GM18526 (cell line): ENCODE measurements around the gene CAPNS2.

Experiments
- POLR2A ChIP-seq: IDR thresholded peaks from 3 replicates; pipeline ENCODE4 v1.6.1; 2011; ENCODE audit not compliant: insufficient read length; ENCODE audit errors: extremely low read depth

CAPNS2 gene

DNA sequence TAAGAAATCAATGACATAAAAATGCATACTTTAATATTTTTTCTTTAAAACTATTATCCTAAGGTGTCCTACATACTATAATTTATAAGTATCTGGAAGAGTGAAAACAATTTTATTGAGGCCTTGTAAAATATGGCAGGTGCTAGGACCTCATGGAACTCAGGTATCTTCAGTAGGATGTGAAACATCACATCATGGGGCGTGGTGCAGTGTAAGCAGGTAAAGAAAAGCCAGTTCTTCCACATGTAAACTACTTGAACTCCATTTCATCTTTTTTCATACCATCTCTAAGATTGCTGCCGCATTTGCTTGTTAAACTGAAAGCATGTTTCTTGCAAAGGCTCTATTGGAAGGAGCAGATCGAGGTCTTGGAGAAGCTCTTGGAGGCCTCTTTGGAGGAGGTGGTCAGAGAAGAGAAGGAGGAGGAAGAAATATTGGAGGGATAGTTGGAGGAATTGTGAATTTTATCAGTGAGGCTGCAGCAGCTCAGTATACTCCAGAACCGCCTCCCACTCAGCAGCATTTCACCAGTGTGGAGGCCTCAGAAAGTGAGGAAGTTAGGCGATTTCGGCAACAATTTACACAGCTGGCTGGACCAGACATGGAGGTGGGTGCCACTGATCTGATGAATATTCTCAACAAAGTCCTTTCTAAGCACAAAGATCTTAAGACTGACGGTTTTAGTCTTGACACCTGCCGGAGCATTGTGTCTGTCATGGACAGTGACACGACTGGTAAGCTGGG lies at the start of gene CAPNS2:
Gene CAPNS2, plus strand, starts transcription at position 253 of the 744 bp plus-strand sequence. Its CDS starts 73 bp downstream, at position 326.
- TF ChIP-seq POLR2A, result no peak

DNA sequence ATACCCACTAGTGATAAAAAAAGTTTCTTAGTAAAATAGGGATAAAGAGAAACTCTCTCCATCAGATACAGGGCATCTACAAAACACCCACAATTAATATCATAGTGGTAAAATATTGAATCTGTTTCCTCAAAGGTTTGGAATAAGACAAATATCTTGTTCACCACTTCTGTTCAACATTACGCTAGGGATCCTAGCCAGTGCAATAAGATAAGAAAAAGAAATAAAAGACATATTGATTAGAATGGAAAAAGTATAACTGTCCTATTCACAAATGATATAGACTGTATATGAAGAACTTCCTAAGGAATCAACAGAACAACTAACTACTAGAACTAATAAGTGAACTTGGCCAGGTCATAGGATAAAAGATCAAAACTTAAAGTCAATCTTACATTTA lies 44.7 kb upstream of the CAPNS2 start:
- TF ChIP-seq POLR2A, result no peak

DNA sequence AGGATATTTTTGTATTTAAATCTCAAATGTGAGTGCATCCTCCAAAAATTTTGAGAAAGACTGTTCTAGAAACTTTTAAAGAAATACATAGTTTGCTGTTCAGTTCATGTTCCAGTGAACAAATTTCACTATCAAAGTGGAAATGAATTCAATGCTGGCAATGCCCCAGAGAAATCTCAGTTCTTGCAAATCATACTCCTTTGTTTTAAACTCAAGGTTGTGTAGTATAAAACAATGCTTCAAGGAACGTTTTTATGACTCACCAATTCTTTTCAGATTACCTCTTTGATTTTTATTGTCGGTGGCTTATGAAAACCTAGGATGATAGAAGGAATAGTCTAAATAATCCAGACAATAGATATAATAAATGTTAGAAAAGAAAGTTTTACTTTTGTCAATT lies 40.0 kb upstream of the CAPNS2 start:
- TF ChIP-seq POLR2A, result no peak

DNA sequence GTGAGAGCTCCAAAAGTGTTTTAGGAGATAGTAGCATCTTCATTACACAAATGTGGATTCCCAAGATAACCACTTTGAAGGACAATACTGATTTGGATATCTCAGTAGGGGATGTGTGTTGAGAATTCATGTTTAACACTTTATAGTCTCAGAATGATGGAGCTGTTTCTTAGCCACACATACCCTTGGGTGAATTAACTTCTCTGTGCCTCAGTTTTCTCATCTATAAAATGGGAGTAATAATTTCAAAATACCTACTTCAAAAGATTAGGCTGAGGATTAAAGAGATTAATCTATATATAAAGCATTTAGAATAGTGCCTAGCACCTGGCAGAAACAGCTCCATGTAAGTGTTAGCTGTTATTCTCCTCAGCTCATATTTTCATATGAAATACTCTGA lies 38.6 kb upstream of the CAPNS2 start:
- TF ChIP-seq POLR2A, result no peak

DNA sequence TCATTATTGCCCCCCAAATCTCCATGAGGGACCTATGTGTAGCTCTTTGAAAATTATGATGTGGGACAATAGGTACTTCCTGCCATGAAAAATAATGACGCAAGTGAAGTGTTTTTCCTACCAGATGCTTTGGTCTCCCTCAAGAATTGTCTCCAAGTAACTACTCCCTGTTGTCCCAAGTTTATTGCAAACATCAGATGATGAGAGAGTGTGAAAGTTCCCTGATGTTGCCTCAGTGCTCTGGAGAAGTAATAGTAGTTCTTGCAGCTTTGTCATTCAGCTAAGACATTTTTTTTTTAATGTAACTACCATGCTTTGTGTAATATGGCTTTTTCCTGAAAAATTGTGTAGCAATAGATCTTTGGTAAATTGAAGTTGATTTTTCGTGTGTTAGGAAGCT lies 37.5 kb upstream of the CAPNS2 start:
- no peak for TF ChIP-seq POLR2A

DNA sequence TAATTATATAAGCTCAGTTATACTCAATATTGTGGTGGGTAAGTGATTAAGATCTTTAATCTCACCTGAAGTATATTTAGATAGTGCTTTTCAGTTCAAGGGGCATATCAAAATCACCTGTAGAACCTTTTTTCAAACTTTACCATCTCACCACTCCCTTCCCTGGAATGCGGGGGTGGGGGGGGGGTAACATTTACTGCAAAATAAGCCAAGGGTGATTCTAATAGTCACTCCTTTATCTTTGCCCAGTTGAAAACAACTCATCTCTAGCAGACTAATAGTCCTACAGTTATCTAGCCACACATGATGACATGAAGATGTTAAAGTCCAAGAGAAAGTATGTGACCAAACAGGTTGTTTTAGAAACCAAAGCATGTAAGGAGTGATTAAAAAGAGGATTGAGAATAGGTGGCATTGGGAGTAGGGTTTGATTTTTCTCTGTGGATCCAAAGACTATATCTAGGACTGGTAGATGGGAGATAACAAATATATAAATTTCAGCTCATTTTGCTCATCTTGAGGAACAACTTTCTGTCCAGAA lies 36.1 kb upstream of the CAPNS2 start:
- TF ChIP-seq POLR2A, result no peak

DNA sequence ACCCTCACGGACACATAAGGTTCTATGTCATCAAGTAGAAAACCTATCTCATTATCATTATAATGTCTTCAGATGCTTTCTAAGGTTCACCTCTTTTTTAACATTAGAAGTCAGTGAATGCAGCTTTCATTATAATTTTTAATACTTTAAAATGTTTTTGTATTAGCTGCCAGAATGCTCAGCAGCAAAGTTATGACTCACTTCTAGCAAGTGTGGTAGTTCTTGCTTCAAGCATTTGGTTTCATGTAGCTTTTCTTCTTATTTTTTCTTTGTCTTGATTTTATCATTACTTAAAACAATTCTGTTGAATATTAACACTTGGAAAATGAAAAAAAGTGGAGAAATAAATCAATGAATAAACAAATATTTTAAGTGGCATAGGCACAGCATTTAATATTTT lies 34.3 kb upstream of the CAPNS2 start:
- TF ChIP-seq POLR2A, result no peak

DNA sequence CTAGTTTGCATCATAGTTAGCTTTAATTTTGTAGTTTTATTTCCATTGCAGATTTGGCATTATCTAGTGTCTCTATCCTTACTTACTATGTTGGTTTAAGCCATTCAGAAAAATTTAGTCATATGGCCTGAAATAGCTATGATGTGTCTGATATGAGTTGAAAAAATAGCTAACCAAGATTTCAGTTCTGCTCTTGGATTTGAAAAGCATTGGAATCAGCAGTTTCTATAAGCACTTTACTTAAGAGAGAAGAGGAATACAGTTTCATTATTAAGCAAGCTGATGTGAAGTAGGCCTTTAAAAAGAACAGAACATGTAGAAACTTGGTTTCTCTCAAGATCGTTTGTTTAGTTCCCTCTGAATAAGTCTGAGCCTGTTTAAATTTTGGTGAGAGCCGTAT lies 31.7 kb upstream of the CAPNS2 start:
- no peak for TF ChIP-seq POLR2A

DNA sequence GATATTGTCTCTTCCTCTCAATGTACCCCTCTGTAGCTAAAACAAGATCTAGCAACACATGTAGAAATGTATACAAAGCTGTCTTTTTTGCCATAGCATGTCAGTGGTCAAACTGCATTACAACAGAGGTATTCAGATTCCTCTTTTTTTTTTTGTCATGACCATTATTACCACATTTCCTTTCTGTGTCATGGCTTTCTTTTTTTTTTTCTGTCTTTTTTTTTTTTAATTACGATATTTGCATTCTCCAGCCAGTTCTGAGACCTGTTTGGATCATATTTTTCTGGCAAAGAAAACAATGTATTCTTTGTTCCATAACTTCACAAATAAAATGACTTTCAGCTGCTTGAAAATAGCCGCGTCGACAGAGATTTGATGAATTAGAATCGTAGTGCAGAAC lies 27.4 kb upstream of the CAPNS2 start:
- no peak for TF ChIP-seq POLR2A

DNA sequence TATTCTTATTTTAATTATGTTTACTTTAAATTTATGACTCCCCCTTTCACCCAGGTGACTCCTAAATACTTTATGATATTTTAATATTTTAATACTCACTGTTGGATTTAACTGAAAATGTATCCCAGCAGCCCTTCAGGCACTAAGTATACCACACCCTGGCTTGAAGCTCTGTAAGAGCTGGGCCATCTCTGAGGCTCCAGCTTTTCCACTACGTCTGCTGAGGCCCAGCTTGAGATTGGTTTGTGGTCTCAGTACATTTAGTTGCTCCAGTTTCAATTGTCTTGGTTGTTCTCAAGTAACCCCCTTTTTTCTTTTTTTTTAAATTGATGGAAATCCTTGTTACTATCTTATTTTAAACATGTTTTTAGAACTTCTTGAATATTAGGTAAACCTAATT lies 27.0 kb upstream of the CAPNS2 start:
- TF ChIP-seq POLR2A, result no peak

DNA sequence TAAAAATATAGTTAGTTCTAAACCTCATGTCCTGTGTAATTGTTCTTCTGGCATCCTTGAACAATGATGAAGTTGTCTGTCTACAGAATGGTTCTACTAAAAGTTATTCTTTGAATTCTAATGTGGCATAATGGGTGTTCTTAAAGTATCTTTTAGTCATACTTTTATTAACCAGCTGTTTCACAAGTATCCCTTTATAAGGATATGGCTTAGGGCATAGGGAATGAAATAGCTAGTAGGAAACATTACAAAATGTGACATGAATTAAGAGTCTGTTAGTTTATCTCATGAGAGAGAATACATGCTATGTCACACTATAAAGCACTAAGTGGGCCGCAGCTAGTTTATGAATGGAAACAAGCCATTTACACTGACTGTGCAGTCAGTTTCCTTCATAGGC lies 26.3 kb upstream of the CAPNS2 start:
- TF ChIP-seq POLR2A, result no peak

DNA sequence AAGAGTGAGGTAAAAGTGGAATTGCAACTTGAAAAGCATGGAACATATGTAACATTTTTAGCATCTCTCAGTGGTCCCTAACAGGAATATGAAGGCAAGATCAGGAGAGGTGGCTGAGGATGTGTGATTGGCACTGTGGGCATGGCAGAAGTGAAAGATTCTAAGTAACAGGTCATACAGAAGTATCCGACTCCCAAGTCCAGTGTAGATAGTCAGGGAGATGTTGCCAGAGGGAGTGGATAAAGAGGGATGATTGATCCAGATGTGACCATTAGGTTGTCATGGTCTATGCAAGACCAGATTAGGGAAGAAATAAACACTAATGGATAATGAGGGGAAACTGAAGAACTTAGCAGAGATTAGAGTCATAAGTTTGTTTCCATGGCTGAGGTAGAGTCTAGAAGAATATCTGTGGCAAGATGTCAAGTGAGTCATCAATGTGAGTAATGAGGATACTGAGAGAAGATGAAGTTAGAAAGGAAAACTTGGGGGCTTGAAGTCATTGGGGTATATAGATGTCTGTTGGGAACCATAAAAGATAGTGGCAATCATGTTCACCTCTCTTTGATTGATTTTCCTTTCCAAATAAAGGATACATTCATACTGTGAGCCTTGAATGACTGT lies 23.9 kb upstream of the CAPNS2 start:
- no peak for TF ChIP-seq POLR2A

DNA sequence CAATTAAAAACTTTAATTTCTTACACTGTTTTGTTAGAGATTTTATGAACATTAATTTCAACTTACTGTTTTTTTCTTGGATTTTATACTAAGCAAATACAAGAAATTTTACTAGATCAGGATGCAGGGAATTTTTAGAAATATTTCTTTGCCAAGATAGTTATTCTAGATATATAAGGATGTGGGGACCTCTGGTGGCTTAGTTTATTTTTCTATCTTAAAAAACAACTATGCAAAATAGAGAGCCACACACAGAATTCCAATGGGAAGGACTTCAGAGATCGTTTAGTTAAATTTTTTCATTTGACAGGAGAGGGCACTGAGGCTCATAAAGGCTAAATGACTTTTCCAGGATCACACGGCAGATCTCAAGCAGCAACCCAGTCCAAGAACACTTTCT lies 23.0 kb upstream of the CAPNS2 start:
- TF ChIP-seq POLR2A, result no peak

DNA sequence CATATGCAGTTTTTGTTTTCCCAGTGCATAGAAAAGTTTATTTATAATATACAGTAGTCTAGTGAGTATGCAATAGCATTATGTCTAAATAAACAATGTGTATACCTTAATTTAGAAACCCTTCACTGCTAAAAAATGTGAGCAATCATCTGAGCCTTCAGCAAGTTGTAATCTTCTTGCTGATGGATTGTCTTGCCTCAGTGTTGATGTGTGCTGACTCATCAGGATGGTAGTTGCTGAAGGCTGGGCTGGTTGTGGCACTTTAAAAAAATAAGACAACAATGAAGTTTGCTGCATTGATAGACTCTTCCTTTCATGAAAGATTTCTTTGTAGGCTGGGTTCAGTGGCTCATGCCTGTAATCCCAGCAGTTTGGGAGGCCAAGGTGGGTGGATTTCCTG lies 13.9 kb upstream of the CAPNS2 start:
- no peak for TF ChIP-seq POLR2A

DNA sequence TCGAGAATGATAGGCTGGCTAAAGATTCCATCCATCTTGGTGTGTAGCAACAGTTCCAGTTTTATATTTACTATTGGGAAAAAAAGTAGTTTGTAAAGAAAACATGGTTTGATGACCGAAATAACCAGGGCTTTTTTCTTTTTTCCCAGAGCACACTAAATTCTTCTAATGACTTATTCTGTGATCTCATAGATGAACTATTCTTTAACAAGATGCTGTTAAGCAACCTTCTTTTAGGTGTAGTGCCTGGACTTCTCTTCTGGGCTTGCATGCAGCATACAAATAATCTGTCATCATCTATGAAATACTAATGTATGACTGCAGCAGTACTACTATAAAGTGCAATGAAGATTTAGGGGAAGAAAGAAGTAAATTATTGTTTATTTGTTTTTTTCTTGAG lies 11.0 kb upstream of the CAPNS2 start:
- no peak for TF ChIP-seq POLR2A

DNA sequence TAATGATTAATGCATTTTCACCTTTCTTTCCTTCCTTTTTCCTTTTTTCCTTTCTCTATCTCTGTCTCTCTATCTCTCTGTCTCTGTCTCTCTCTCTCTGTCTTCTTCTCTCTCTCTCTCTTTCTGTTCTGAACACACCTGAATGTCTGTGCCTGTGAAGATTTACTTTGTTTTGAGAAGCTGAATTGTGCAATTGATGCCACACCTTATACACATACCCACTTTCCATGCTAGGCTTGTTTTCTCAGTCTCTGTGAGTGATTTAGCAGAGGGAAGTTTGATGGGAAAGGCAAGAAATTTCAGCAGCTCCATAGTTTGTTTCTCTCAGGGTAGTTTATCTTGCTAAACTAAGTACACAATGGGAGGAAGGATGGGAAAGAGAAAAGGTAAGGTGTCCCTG lies 9.3 kb upstream of the CAPNS2 start:
- TF ChIP-seq POLR2A, result no peak

DNA sequence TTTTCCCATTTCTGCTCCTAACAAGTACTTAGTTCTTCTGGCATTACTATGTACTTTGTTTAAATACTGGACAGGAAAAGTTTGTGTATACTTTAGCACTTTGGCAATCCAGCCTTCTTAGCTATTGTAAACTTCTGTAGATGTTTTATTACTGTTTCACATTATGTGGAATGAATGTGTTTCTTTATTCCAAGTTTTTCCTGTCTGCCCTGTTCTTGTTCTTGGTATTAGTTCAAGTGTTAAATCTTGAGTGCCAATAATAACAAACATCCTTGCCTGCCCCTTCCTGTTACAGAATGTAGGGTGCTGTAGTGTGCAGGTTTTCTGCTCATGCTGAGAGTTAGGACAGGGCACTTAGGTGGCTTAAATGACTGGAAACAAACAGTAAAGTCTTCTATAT lies 7.3 kb upstream of the CAPNS2 start:
- TF ChIP-seq POLR2A, result no peak
